ENCODE data around the gene ITGA5. TPM values are rescaled to one million over a fixed set of nuclear protein-coding genes. Genes with fewer than 3 reads are reported as not detected.
A peak's percentile ranks its signal among the peaks of the same experiment; 100 is the strongest.

Gene ITGA5
- total and polyA plus RNA-seq, 9 donors = 32.6 to 100.0 (median 41.5) TPM

- Histone ChIP-seq H3K9me3 (no peaks in the 10 kb centered on the region), H3K27me3 (no peaks in the 10 kb centered on the region), H3K27ac (peak overlapping the region in 1 of 2 donors; percentile 36), H3K4me1 (ENCODE audit: insufficient read depth) (peaks cover 2% of the 10 kb centered on the region), H3K36me3 (no peaks in the 10 kb centered on the region), H3K4me3 (peak overlapping the region; percentile 38)
- WGBS, 3 donors = 16 to 17% (median 17%) methylated on average over 44 to 51 of the region's 51 CpGs
- TF ChIP-seq EP300 (IDR thresholded peaks at IDR 0.05) (no peak), CTCF (IDR thresholded peaks at IDR 0.05) (no peak)
- DNase-seq = peak; percentile 60 to 68 (median 63)
- intact Hi-C loops (cut with DNase I) = no loop called here
Observed at GRCh38 chr12:54390668-54391551, 28.2 kb downstream of the ITGA5 start.

- H3K27ac ChIP-seq = no peak overlapping the region
- no peaks in the 10 kb centered on the region for H3K9me3 ChIP-seq
- H3K27me3 ChIP-seq = no peaks in the 10 kb centered on the region
- no peaks in the 10 kb centered on the region for H3K36me3 ChIP-seq
- no peak for TF ChIP-seq EP300 (IDR thresholded peaks at IDR 0.05)
- no peak for TF ChIP-seq POLR2A (IDR thresholded peaks at IDR 0.05)
- TF ChIP-seq CTCF (IDR thresholded peaks at IDR 0.05) = no peak
- intact Hi-C loops (cut with DNase I) = no loop called here
- H3K4me3 ChIP-seq = no peak overlapping the region
- peaks cover 7% of the 10 kb centered on the region for H3K4me1 ChIP-seq (ENCODE audit: insufficient read depth)
- no peak for DNase-seq
- WGBS, 3 donors = 83 to 86% (median 85%) methylated on average over 7 of the region's 7 CpGs
Observed at GRCh38 chr12:54390176-54390667, 28.8 kb downstream of the ITGA5 start.

DNA sequence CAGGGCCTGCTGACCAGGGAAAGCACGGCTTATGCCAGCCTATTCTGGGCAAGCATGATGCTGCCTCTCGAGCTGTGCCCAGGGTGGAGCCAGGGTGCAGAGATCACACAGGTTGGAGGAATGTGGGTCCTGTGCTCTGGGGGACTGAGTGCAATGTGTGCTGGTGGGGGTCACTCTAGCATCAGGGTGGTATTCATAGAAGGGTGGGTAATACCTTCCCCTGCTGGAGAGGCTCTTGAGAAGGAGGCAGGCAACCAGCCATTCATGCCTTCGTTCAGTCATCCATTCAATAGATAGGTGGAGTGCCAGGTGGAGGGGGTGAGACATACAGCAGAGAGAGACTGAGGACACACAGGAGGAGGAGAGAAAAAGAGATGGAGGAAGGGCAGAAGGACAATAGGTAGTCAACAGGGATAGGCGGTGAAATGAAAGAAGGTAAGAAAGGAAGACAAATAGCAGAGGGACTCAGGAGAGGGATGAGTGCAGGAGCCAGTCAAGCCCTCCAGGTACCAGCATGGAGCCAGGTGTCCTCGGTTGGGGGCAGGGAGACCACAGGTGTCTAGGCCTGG is 29.4 kb downstream of the ITGA5 start:
- WGBS, 3 donors = 89 to 92% (median 89%) methylated on average over 5 of the region's 5 CpGs
- Histone ChIP-seq H3K36me3 (no peaks in the 10 kb centered on the region), H3K4me1 (ENCODE audit: insufficient read depth) (peaks cover 10% of the 10 kb centered on the region), H3K27ac (no peak overlapping the region), H3K4me3 (no peak overlapping the region), H3K27me3 (no peaks in the 10 kb centered on the region), H3K9me3 (no peaks in the 10 kb centered on the region)
- intact Hi-C loops (cut with DNase I) = no loop called here
- no peak for TF ChIP-seq CTCF (IDR thresholded peaks at IDR 0.05)
- no peak for TF ChIP-seq POLR2A (IDR thresholded peaks at IDR 0.05)
- TF ChIP-seq EP300 (IDR thresholded peaks at IDR 0.05) = no peak
- DNase-seq = no peak

- no peak for DNase-seq
- TF ChIP-seq CTCF (IDR thresholded peaks at IDR 0.05) (no peak), EP300 (IDR thresholded peaks at IDR 0.05) (no peak), POLR2A (IDR thresholded peaks at IDR 0.05) (no peak)
- intact Hi-C loops (cut with DNase I) = no loop called here
Observed at GRCh38 chr12:54389134-54389508, 29.9 kb downstream of the ITGA5 start.

More at GRCh38 chr12:54389134-54389508, 29.9 kb downstream of the ITGA5 start:
- Histone ChIP-seq H3K4me1 (ENCODE audit: insufficient read depth) (peaks cover 10% of the 10 kb centered on the region), H3K27ac (no peak overlapping the region), H3K27me3 (no peaks in the 10 kb centered on the region), H3K36me3 (no peaks in the 10 kb centered on the region), H3K4me3 (no peak overlapping the region), H3K9me3 (no peaks in the 10 kb centered on the region)
- WGBS, 3 donors = 88 to 90% (median 89%) methylated on average over 3 of the region's 3 CpGs
